Heart left ventricle (tissue), 13 donors: ENCODE measurements around the gene GET3.

Experiments
- CTCF ChIP-seq, 12 donors: fragments of 200-600 bp; sonication (generic) in 4 of 12; IDR thresholded peaks; one replicate each; pipeline versions ENCODE4 v1.5.0 to v1.8.0; 2018 to 2022; ENCODE audit warnings: antibody characterized with exemption in 12 of 12, mild to moderate bottlenecking in 5 of 12
- POLR2A ChIP-seq, 2 donors: fragments of 450-650 bp; IDR thresholded peaks; one replicate each; pipeline ENCODE4 v1.6.1; 2017; ENCODE audit warnings: antibody characterized with exemption in 2 of 2, mild to moderate bottlenecking in 2 of 2, moderate library complexity in 2 of 2
- donor health status: ischemic (EF 13 %, LVEDD 7.1; RV severe dilation, severe dysfunction).
- donor health status: DM: no; HTN: yes; CAD: no.
- donor health status: DM: no; HTN: no; CAD: no.
- donor health status: ischemic (EF 25% LVEDD 6.9; RV normal size, moderate dysfunction).
- donor health status: ischemic (EF 25% LVEDD 5.7; RV mildly dilated, moderate dysfunction).
- donor health status: ischemic (EF 35%, LVEDD 5.7; RV mildly dilated, moderate dysfunction).
- donor health status: nonischemic (EF 11% LVEDD 7.7; RV severe dilation, severe dysfunction).
- donor health status: DM: yes; HTN: yes; CAD: no.
- donor health status: PGD.
- donor health status: ischemic (EF 29% LVEDD 5.4; RV normal size, mild dysfunction).
- donor health status: nonischemic (EF 23%, LVEDD 6.1; RV moderate dilation, normal function).

- TF ChIP-seq CTCF (IDR thresholded peaks at IDR 0.05) (no peak), POLR2A (IDR thresholded peaks at IDR 0.05) (peak in 1 of 2 donors; percentile 30)
Measured at GRCh38 chr19:12786141-12786870, 49.0 kb downstream of the GET3 start.
